AG10803 (cell line): ENCODE measurements around the gene CPPED1.

Source experiments
- DNase-seq: peaks from one replicate; pipeline ENCODE4 v3.0.0; 2010; ENCODE audit warnings: low read depth
- H3K4me3 ChIP-seq: 2 replicates; pipeline ENCODE4 v1.5.1; 2011; ENCODE audit warnings: mild to moderate bottlenecking, low read length, control low read depth
- TF ChIP-seq, protein P1 (sequence below): conservative IDR thresholded peaks from 2 replicates; pipeline ENCODE4 v1.5.1; 2011; ENCODE audit warnings: mild to moderate bottlenecking, low read length, control low read depth, inconsistent platforms

The CPPED1 gene

GRCh38 chr16:12649356-12649755, 154.3 kb downstream of the CPPED1 start:
- DNase-seq: no peak
- TF ChIP-seq, protein P1, sequence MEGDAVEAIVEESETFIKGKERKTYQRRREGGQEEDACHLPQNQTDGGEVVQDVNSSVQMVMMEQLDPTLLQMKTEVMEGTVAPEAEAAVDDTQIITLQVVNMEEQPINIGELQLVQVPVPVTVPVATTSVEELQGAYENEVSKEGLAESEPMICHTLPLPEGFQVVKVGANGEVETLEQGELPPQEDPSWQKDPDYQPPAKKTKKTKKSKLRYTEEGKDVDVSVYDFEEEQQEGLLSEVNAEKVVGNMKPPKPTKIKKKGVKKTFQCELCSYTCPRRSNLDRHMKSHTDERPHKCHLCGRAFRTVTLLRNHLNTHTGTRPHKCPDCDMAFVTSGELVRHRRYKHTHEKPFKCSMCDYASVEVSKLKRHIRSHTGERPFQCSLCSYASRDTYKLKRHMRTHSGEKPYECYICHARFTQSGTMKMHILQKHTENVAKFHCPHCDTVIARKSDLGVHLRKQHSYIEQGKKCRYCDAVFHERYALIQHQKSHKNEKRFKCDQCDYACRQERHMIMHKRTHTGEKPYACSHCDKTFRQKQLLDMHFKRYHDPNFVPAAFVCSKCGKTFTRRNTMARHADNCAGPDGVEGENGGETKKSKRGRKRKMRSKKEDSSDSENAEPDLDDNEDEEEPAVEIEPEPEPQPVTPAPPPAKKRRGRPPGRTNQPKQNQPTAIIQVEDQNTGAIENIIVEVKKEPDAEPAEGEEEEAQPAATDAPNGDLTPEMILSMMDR: no peak

DNA sequence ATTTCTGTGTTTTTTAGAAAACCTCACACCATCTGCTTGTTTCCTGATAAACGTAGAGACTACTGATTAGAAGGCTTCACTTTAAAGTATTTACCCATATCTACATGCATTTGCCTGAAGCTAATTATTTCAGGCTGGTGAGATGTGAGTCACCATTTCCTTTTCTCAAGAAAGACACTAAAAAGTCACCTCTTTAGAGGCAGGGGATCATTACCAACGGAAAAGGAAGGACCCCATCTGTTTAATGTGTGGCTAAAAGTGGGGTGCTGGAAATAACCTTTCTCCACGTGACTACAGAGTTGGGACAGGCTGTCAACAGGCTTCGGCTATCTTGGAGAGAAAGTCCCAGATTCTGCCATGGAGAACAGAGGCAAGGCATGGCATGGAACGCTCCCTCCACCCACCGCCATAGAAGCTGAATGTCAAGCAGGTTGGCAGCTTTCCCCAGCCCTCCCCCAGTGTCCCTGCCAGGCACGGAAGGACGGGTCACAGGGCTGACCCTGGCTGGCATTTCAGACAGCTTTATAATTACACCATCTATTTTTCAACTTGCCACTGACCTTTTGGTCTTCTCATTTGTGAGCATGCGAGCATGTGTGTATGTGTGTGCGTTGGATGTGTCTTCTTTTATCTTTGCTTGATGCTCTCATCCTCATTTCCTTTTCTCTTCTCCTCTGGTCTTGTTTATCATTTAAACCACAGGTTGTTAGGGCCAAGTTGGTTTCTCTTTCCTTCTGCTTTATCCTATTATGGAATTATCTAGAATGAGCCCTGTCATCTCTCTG, 157.0 kb downstream of the CPPED1 start:
- TF ChIP-seq, protein P1: no peak
- peak; percentile 32 for DNase-seq
- H3K4me3 ChIP-seq: no peak overlapping the region

More at GRCh38 chr16:12649356-12649755, 154.3 kb downstream of the CPPED1 start:
- no peak overlapping the region for H3K4me3 ChIP-seq

GRCh38 chr16:12646098-12646489, 157.6 kb downstream of the CPPED1 start:
- no peak overlapping the region for H3K4me3 ChIP-seq
- no peak for DNase-seq
- TF ChIP-seq, protein P1: no peak

DNA sequence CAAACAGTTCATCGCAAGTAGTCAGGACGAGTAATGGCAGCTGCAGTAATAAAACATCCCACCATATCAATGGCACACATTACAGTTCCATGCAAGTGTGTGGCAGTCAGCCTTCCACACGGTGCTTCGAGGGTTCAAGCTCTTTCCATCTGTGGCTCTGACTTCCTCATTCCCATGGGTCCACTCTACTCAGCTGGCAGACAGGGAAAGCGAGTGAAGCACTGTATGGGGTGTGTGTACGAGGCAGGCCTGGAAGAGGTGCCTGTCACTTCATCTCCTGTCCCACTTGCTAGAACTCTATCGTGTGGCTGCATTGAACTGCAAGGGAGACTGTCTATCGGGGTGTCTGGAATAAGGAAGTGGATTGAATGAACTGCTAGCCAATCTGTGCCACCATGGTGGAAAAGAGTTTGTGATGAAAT, 160.6 kb downstream of the CPPED1 start:
- no peak overlapping the region for H3K4me3 ChIP-seq
- no peak for DNase-seq
- TF ChIP-seq, protein P1: no peak

DNA sequence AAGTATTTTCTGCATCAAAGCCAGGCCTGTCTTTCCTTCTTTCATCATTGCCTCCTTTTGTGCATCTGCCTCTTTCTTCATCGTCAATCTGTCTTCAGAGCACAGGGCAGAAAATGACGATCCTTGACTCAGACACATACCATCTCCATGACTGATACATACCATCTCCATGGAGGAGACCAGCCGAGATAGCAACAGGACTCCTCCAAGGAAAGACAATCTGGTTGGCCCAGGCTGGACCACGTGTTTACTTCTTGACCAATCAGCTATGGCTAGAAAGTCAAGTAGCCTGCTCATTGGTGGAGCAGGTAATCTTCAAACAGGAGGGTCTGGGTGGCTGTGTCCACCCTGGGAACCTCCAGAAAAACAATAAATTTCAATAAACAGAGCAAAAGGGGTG, 164.6 kb downstream of the CPPED1 start:
- DNase-seq: peak; percentile 79
- TF ChIP-seq, protein P1: no peak
- no peak overlapping the region for H3K4me3 ChIP-seq

GRCh38 chr16:12637002-12637401, 166.7 kb downstream of the CPPED1 start:
- no peak for DNase-seq
- H3K4me3 ChIP-seq: no peak overlapping the region
- TF ChIP-seq, protein P1: no peak

DNA sequence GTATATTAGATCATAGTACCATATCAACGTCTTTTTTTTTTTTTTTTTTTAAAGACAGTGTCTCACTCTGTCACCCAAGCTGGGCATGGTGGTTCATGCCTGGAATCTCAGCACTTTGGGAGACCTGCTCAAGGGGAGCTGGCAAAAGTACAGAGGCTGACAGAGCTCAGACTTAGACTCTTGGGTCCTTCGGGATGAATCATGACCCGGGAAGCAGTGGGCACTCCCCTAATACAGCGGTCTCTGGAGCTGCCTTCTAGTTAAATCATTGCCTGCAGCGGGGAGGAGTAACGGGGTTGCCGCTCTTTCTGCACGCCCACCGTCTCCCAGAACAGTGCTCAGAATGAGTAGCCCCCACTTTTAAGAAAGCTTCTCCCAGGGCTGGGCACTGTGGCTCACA, 174.4 kb downstream of the CPPED1 start:
- H3K4me3 ChIP-seq: no peak overlapping the region
- TF ChIP-seq, protein P1: no peak
- no peak for DNase-seq
